NB4 (cell line): ENCODE results near the gene IRAK3.
"Not testable (repeated sequence)": the region's sequence is repeated elsewhere in the genome, so short reads cannot be mapped to it uniquely, and the experiment has no call there.

Experiments
- CTCF ChIP-seq: IDR thresholded peaks from one replicate; pipeline ENCODE4 v1.5.1; 2012; ENCODE audit warnings: low read depth, low read length
- POLR2A ChIP-seq: IDR thresholded peaks from 2 replicates; pipeline ENCODE4 v1.6.1; 2011; ENCODE audit warnings: mild to moderate bottlenecking; ENCODE audit not compliant: insufficient read length; ENCODE audit errors: extremely low read depth
- TF ChIP-seq, protein P1 (sequence below): IDR thresholded peaks from 2 replicates; pipeline ENCODE4 v1.6.1; 2011; ENCODE audit warnings: low read depth, low read length

DNA sequence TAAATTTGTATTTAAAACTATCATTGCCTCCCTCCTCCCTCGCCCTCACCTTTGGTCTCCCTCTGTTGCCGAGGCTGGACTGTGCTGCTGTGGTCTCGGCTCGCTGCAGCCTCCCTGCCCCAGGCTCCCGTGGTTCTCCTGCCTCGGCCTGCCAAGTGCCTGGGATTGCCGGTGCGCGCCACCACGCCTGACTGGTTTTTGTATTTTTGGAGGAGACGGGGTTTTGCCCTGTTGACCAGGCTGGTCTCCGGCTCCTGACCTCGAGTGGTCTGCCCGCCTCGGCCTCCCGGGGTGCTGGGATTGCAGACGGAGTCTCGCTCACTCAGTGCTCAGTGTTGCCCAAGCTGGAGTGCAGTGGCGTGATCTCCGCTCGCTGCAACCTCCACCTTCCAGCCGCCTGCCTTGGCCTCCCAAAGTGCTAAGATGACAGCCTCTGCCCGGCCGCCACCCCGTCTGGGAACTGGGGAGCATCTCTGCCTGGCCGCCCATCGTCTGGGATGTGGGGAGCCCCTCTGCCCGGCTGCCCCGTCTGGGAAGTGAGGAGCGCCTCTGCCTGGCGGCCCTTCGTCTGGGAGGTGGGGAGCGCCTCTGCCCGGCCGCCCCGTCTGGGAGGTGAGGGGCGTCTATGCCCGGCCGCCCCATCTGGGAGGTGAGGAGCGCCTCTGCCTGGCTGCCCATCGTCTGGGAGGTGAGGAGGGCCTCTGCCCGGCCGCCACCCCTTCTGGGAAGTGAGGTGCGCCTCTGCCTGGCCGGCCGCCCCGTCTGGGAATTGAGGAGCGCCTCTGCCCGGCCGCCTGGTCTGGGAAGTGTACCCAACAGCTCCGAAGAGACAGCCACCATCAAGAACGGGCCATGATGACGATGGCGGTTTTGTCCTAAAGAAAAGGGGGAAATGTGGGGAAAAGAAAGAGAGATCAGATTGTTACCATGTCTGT, 14.4 kb upstream of the IRAK3 start:
- TF ChIP-seq CTCF, POLR2A: not testable (repeated sequence)
- TF ChIP-seq, protein P1, sequence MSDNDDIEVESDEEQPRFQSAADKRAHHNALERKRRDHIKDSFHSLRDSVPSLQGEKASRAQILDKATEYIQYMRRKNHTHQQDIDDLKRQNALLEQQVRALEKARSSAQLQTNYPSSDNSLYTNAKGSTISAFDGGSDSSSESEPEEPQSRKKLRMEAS, result not testable (repeated sequence)
